Vagina (tissue), 2 donors: ENCODE data around the gene HM13.

ENCODE experiments used
- CTCF ChIP-seq, 3 experiments: fragments of 450-650 bp in 2 of 3; fragments of 200-600 bp in 1 of 3; sonication (generic) in 1 of 3; IDR thresholded peaks; one replicate each; pipeline ENCODE4 v1.5.1; 2017 to 2019; ENCODE audit warnings: antibody characterized with exemption in 3 of 3, mild to moderate bottlenecking in 2 of 3, moderate library complexity in 2 of 3
- POLR2A ChIP-seq, 2 donors: fragments of 450-650 bp; IDR thresholded peaks; one replicate each; pipeline ENCODE4 v1.6.1; 2017; ENCODE audit warnings: antibody characterized with exemption in 2 of 2, mild to moderate bottlenecking in 2 of 2, moderate library complexity in 2 of 2

DNA sequence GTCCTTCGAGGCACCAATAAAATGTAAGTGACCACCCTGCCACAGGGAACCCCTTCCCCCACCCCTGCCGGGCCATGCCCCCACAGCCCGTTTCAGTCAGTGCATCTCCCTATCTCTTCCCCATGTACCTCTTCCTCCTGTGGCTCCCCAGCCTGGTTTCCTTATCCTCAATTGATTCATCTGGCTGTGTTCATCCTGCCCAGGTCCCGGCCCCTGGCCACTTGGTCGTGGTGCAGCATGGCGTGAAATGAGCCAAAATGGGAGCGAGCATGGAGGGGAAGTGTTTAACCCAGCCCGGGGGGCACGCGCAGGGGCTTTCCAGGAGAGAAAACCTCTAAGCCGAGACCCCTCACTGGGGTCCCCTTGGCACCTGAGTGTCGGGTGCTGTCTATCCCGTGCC is 35.9 kb downstream of the HM13 start:
- no peak for TF ChIP-seq CTCF (IDR thresholded peaks at IDR 0.05)
- TF ChIP-seq POLR2A (IDR thresholded peaks at IDR 0.05), result no peak
